NCI-H82 treated with DMSO at 0.1 percent for 48 hours (cell line): Measurements from ENCODE around the gene SHBG.
"Not testable (repeated sequence)": the region's sequence is repeated elsewhere in the genome, so short reads cannot be mapped to it uniquely, and the experiment has no call there.

Experiments
- DNase-seq: peaks from one replicate; lab custom pipeline; 2025; ENCODE audit not compliant: unreplicated experiment; lab: John Stamatoyannopoulos, UW

Gene SHBG

GRCh38 chr17:7629939-7630571 lies at the start of gene SHBG:
SHBG (plus strand) TSS chr17:7630135; CDS start chr17:7630173, 38 bp downstream.
- DNase-seq, result no peak

GRCh38 chr17:7580604-7581575 lies 49.0 kb upstream of the SHBG start:
- no peak for DNase-seq

- no peak for DNase-seq
These were observed 47.3 kb upstream of the SHBG start for GRCh38 chr17:7582396-7583252.

- peak; percentile 98 for DNase-seq
These were observed 46.5 kb upstream of the SHBG start, which contains the start of gene MPDU1 for GRCh38 chr17:7583253-7584109. MPDU1 (plus strand) TSS chr17:7583852; CDS start chr17:7583863, 11 bp downstream.

GRCh38 chr17:7586673-7587419 lies 43.1 kb upstream of the SHBG start:
- no peak for DNase-seq

- DNase-seq, result no peak
These were observed 42.3 kb upstream of the SHBG start for GRCh38 chr17:7587420-7588151.

- no peak for DNase-seq
These were observed 41.3 kb upstream of the SHBG start for GRCh38 chr17:7588553-7589203.

- DNase-seq, result peak; percentile 59
These were observed 40.6 kb upstream of the SHBG start for GRCh38 chr17:7589204-7589868.

- no peak for DNase-seq
These were observed 39.8 kb upstream of the SHBG start, which contains the start of gene SOX15 for GRCh38 chr17:7589891-7590691. SOX15 (minus strand) TSS chr17:7590094; CDS start chr17:7589676, 418 bp downstream.

GRCh38 chr17:7590743-7591142 lies 39.2 kb upstream of the SHBG start:
- peak; percentile 75 for DNase-seq

- DNase-seq, result no peak
These were observed 38.3 kb upstream of the SHBG start for GRCh38 chr17:7591596-7591995.

- DNase-seq, result no peak
These were observed 37.4 kb upstream of the SHBG start for GRCh38 chr17:7592422-7593021.

- DNase-seq, result no peak
These were observed 36.6 kb upstream of the SHBG start for GRCh38 chr17:7593296-7593695.

- not testable (repeated sequence) for DNase-seq
These were observed 32.4 kb upstream of the SHBG start for GRCh38 chr17:7597561-7597960.

- no peak for DNase-seq
These were observed 23.7 kb upstream of the SHBG start for GRCh38 chr17:7606280-7606679.

- no peak for DNase-seq
These were observed 19.3 kb upstream of the SHBG start for GRCh38 chr17:7610641-7611040.
